PC-9 (cell line): ENCODE measurements around the gene MADCAM1. TPM values are rescaled to one million over a fixed set of nuclear protein-coding genes. Genes with fewer than 3 reads are reported as not detected.

Experiments used
- BruUV-seq: library from RNA; stranded (reverse); fragments of 400-500 nt; replicated peaks from 2 replicates; lab custom pipeline; 2021; lab: Mats Ljungman, UMichigan
- CTCF ChIA-PET: fragments of 300-600 bp; sonication (Branson Sonifier 250); formaldehyde crosslinking; loops from one replicate; lab custom pipeline; 2022; ENCODE audit warnings: antibody characterized with exemption; lab: Charles Lee
- POLR2A ChIA-PET: fragments of 300-600 bp; sonication (Branson Sonifier 250); formaldehyde crosslinking; loops from one replicate; lab custom pipeline; 2022; ENCODE audit warnings: antibody characterized with exemption; ENCODE audit not compliant: unreplicated experiment; lab: Charles Lee
- DNase-seq, 2 experiments: peaks; one replicate each; pipeline versions ENCODE4 v3.0.0 to v3.0.0-alpha.2; 2015 to 2022; ENCODE audit warnings: mixed read lengths in 1 of 2
- H2AFZ ChIP-seq: fragments of 200-600 bp; sonication (generic); 2 replicates; pipeline ENCODE4 v1.8.1; 2017; ENCODE audit warnings: antibody characterized with exemption
- H3F3A ChIP-seq: fragments of 200-600 bp; sonication (generic); 2 replicates; pipeline ENCODE4 v1.8.1; 2017; ENCODE audit warnings: antibody characterized with exemption, mild to moderate bottlenecking, low read depth; ENCODE audit not compliant: insufficient read depth
- H3K27ac ChIP-seq: fragments of 200-600 bp; sonication (generic); 2 replicates; pipeline ENCODE4 v1.6.1; 2016; ENCODE audit warnings: mixed run types
- H3K27me3 ChIP-seq: fragments of 200-600 bp; sonication (generic); 2 replicates; pipeline ENCODE4 v1.6.1; 2016; ENCODE audit warnings: low read depth, mixed run types; ENCODE audit not compliant: insufficient read depth
- H3K36me3 ChIP-seq: fragments of 200-600 bp; sonication (generic); 2 replicates; pipeline ENCODE4 v1.6.1; 2016; ENCODE audit warnings: low read depth, mixed run types
- H3K4me1 ChIP-seq: fragments of 200-600 bp; sonication (generic); replicated peaks from 2 replicates; pipeline ENCODE4 v1.6.1; 2016; ENCODE audit warnings: mixed run types; ENCODE audit not compliant: insufficient read depth
- H3K4me2 ChIP-seq: fragments of 200-600 bp; sonication (generic); 2 replicates; pipeline ENCODE4 v1.6.1; 2017; ENCODE audit warnings: mixed run types
- H3K4me3 ChIP-seq: fragments of 200-600 bp; sonication (generic); 2 replicates; pipeline ENCODE4 v1.6.1; 2016; ENCODE audit warnings: mixed run types
- H3K79me2 ChIP-seq: fragments of 200-600 bp; sonication (generic); 2 replicates; pipeline ENCODE4 v1.6.1; 2017; ENCODE audit warnings: low read depth, mixed run types
- H3K9me2 ChIP-seq: fragments of 200-600 bp; sonication (generic); 2 replicates; pipeline ENCODE4 v1.8.1; 2017; ENCODE audit warnings: mild to moderate bottlenecking; ENCODE audit not compliant: insufficient read depth
- H3K9me3 ChIP-seq: fragments of 200-600 bp; sonication (generic); 2 replicates; pipeline ENCODE4 v1.8.1; 2016; ENCODE audit warnings: low read depth; ENCODE audit not compliant: insufficient read depth
- H4K20me1 ChIP-seq: fragments of 200-600 bp; sonication (generic); 2 replicates; pipeline ENCODE4 v1.8.1; 2017; ENCODE audit not compliant: insufficient read depth
- CTCF ChIP-seq: fragments of 200-600 bp; sonication (generic); conservative IDR thresholded peaks from 2 replicates; pipeline ENCODE4 v1.6.1; 2017; ENCODE audit warnings: mixed run types, antibody characterized with exemption, mild to moderate bottlenecking, moderate library complexity
- EZH2 ChIP-seq: fragments of 200-600 bp; sonication (generic); IDR thresholded peaks from 2 replicates; pipeline ENCODE4 v1.8.0; 2017; ENCODE audit warnings: antibody characterized with exemption, low read depth
- intact Hi-C: fragments of 100-400 bp; cut with micrococcal nuclease; formaldehyde crosslinking; loops from one replicate; pipeline ENCODE4 v1.10.0; 2022; ENCODE audit not compliant: unreplicated experiment
- total RNA-seq: library from RNA; stranded (reverse); gene quantifications from 2 replicates; pipeline ENCODE4 v1.2.3, GENCODE V29; 2021

Gene MADCAM1
- total RNA-seq, 1 experiment from 2014 or later = 1.1 TPM

GRCh38 chr19:524062-524674 is 27.9 kb downstream of the MADCAM1 start:
- intact Hi-C loops = no loop called here
- Histone ChIP-seq H3K36me3 (no peaks in the 10 kb centered on the region), H3K27me3 (no peaks in the 10 kb centered on the region), H3K4me2 (no peak overlapping the region), H3K27ac (no peak overlapping the region), H3F3A (peaks cover 17% of the 10 kb centered on the region; the same call in 1 of the 2 replicates), H3K9me2 (no peaks in the 10 kb centered on the region), H3K4me3 (no peak overlapping the region), H3K4me1 (peaks cover 9% of the 10 kb centered on the region), H4K20me1 (no peaks in the 10 kb centered on the region), H2AFZ (no peak overlapping the region), H3K79me2 (no peaks in the 10 kb centered on the region), H3K9me3 (no peaks in the 10 kb centered on the region)
- no TSS peak for BruUV-seq
- TF ChIP-seq EZH2 (no peak), CTCF (no peak)
- CTCF ChIA-PET = no interaction called here
- POLR2A ChIA-PET = no interaction called here
- no peak for DNase-seq

GRCh38 chr19:525029-525428 is 28.7 kb downstream of the MADCAM1 start:
- H2AFZ ChIP-seq = no peak overlapping the region
- CTCF ChIA-PET = no interaction called here

GRCh38 chr19:525857-526419 is 29.7 kb downstream of the MADCAM1 start:
- no peaks in the 10 kb centered on the region for H4K20me1 ChIP-seq

More at GRCh38 chr19:525029-525428, 28.7 kb downstream of the MADCAM1 start:
- no peaks in the 10 kb centered on the region for H4K20me1 ChIP-seq
- POLR2A ChIA-PET = no interaction called here
- no peak for TF ChIP-seq CTCF
- no peak for TF ChIP-seq EZH2
- no peak overlapping the region for H3K4me2 ChIP-seq
- H3K4me1 ChIP-seq = peaks cover 9% of the 10 kb centered on the region
- H3K79me2 ChIP-seq = no peaks in the 10 kb centered on the region
- intact Hi-C loops = no loop called here
- DNase-seq = no peak
- no peaks in the 10 kb centered on the region for H3K9me3 ChIP-seq
- H3K36me3 ChIP-seq = no peaks in the 10 kb centered on the region
- H3F3A ChIP-seq = peaks cover 17% of the 10 kb centered on the region; the same call in 1 of the 2 replicates
- no peak overlapping the region for H3K27ac ChIP-seq
- H3K9me2 ChIP-seq = no peaks in the 10 kb centered on the region
- H3K4me3 ChIP-seq = no peak overlapping the region
- BruUV-seq = no TSS peak
- no peaks in the 10 kb centered on the region for H3K27me3 ChIP-seq

More at GRCh38 chr19:525857-526419, 29.7 kb downstream of the MADCAM1 start:
- peaks cover 20% of the 10 kb centered on the region; the same call in 1 of the 2 replicates for H3F3A ChIP-seq
- no peak overlapping the region for H3K27ac ChIP-seq
- H3K4me2 ChIP-seq = no peak overlapping the region
- intact Hi-C loops = no loop called here
- H3K36me3 ChIP-seq = no peaks in the 10 kb centered on the region
- H2AFZ ChIP-seq = no peak overlapping the region
- POLR2A ChIA-PET = interaction anchor here (0.9 kb wide), 1 partner anchor 50 kb away, joined by 4 read pairs; no protein-coding TSS in a partner anchor
- CTCF ChIA-PET = no interaction called here
- H3K79me2 ChIP-seq = no peaks in the 10 kb centered on the region
- TF ChIP-seq EZH2 (no peak), CTCF (no peak)
- H3K9me2 ChIP-seq = no peaks in the 10 kb centered on the region
- H3K27me3 ChIP-seq = no peaks in the 10 kb centered on the region
- no peak overlapping the region for H3K4me3 ChIP-seq
- DNase-seq = no peak
- no TSS peak for BruUV-seq
- H3K4me1 ChIP-seq = peaks cover 16% of the 10 kb centered on the region
- H3K9me3 ChIP-seq = no peaks in the 10 kb centered on the region
